K562 (cell line): ENCODE results near the gene CFHR5. TPM values are rescaled to one million over a fixed set of nuclear protein-coding genes. Genes with fewer than 3 reads are reported as not detected.
A peak's percentile ranks its signal among the peaks of the same experiment; 100 is the strongest.

ENCODE experiments used
- CREB1 ChIP-seq, 2 experiments: sonication (generic) in 1 of 2; formaldehyde crosslinking in 1 of 2; IDR thresholded peaks; 2 replicates each; pipeline versions ENCODE4 v1.6.1 to v1.8.0; 2012 to 2022; ENCODE audit warnings: inconsistent platforms in 1 of 2, mild to moderate bottlenecking in 1 of 2, missing genetic modification reagents in 1 of 2, moderate library complexity in 1 of 2
- ETV5 ChIP-seq: sonication (generic); formaldehyde crosslinking; IDR thresholded peaks from 2 replicates; pipeline ENCODE4 v1.4.0; 2020; ENCODE audit warnings: low read depth, mild to moderate bottlenecking, missing genetic modification reagents
- HMGN3 ChIP-seq: IDR thresholded peaks from 2 replicates; pipeline ENCODE4 v1.6.1; 2011; ENCODE audit warnings: borderline replicate concordance, low read depth, mild to moderate bottlenecking, mixed read lengths, low read length; ENCODE audit not compliant: insufficient read length; ENCODE audit errors: extremely low read depth
- HSF4 ChIP-seq: fragments of 250-450 bp; sonication (Bioruptor Pico); IDR thresholded peaks from 2 replicates; pipeline ENCODE4 v2.1.2; 2022; ENCODE audit warnings: mild to moderate bottlenecking, moderate library complexity, borderline replicate concordance
- ILF3 ChIP-seq: fragments of 450-650 bp; IDR thresholded peaks from 2 replicates; pipeline ENCODE4 v1.6.1; 2018; ENCODE audit warnings: antibody characterized with exemption, mild to moderate bottlenecking, moderate library complexity, borderline replicate concordance
- MCM2 ChIP-seq: fragments of 450-650 bp; IDR thresholded peaks from 2 replicates; pipeline ENCODE4 v1.6.1; 2017; ENCODE audit warnings: low read depth, mild to moderate bottlenecking
- PURB ChIP-seq: sonication (generic); formaldehyde crosslinking; IDR thresholded peaks from 2 replicates; pipeline ENCODE4 v1.9.0; 2021; ENCODE audit warnings: low read depth, mild to moderate bottlenecking, missing genetic modification reagents
- ZNF644 ChIP-seq: fragments of 200-800 bp; sonication (Bioruptor generic); IDR thresholded peaks from 2 replicates; pipeline ENCODE4 v1.6.1; 2016; ENCODE audit warnings: low read depth, missing genetic modification characterization, missing compliant biosample characterization
- ZNF717 ChIP-seq: fragments of 250-450 bp; sonication (Bioruptor Pico); IDR thresholded peaks from 2 replicates; pipeline ENCODE4 v1.5.0; 2021
- ZNF77 ChIP-seq: fragments of 250-450 bp; sonication (Bioruptor Pico); IDR thresholded peaks from 2 replicates; pipeline ENCODE4 v1.5.0; 2020
- polyA plus RNA-seq, 8 experiments: library from polyadenylated mRNA; depleted of rRNA in 4 of 8; stranded (reverse) in 5 of 8; unstranded in 3 of 8; fragments of >200 nt; fragmentation: Nextera tagmentation in 2 of 8; fragmentation: Illumina TruSeq in 1 of 8; extraction: Ambion mirVana in 2 of 8; extraction: Trizol in 1 of 8; gene quantifications; 2 replicates each; pipeline versions ENCODE4 v1.2.1 to v1.2.3, GENCODE V29; 2011 to 2014; ENCODE audit warnings: inconsistent platforms in 1 of 8, missing spikeins in 1 of 8
- total RNA-seq, 7 experiments: library from RNA; depleted of rRNA in 6 of 7; stranded (reverse); fragments of >200 nt in 6 of 7; fragmentation: Illumina TruSeq in 2 of 7; extraction: Trizol in 2 of 7; gene quantifications; 2 replicates each; pipeline versions ENCODE4 v1.2.1 to v1.2.3, GENCODE V29; 2011 to 2021; ENCODE audit warnings: low replicate concordance in 1 of 7
- TF ChIP-seq, protein P1 (sequence below): sonication (generic); formaldehyde crosslinking; IDR thresholded peaks from 2 replicates; pipeline ENCODE4 v1.8.0; 2022; ENCODE audit warnings: mild to moderate bottlenecking, missing genetic modification reagents
- TF ChIP-seq, protein P2 (sequence below): fragments of 150-350 bp; IDR thresholded peaks from 2 replicates; pipeline ENCODE4 v1.6.1; 2014; ENCODE audit warnings: low read depth, mild to moderate bottlenecking, low read length, borderline replicate concordance
- TF ChIP-seq, protein P3 (sequence below): fragments of 200-800 bp; sonication (Bioruptor generic); IDR thresholded peaks from 2 replicates; pipeline ENCODE4 v1.6.1; 2017; ENCODE audit warnings: missing genetic modification characterization, missing compliant biosample characterization
- TF ChIP-seq, protein P4 (sequence below): fragments of 250-450 bp; sonication (Bioruptor Pico); IDR thresholded peaks from 2 replicates; pipeline ENCODE4 v1.4.0; 2020; ENCODE audit warnings: mild to moderate bottlenecking, moderate library complexity
- TF ChIP-seq, protein P5 (sequence below): IDR thresholded peaks from 3 replicates; pipeline ENCODE4 v1.6.1; 2011; ENCODE audit warnings: borderline replicate concordance, mild to moderate bottlenecking; ENCODE audit not compliant: insufficient read length, insufficient read depth

The CFHR5 gene
- total and polyA plus RNA-seq, 9 of the 15 experiments (the other 6 are each of a cell fraction or from before 2014, with no cell fraction given): not detected

DNA sequence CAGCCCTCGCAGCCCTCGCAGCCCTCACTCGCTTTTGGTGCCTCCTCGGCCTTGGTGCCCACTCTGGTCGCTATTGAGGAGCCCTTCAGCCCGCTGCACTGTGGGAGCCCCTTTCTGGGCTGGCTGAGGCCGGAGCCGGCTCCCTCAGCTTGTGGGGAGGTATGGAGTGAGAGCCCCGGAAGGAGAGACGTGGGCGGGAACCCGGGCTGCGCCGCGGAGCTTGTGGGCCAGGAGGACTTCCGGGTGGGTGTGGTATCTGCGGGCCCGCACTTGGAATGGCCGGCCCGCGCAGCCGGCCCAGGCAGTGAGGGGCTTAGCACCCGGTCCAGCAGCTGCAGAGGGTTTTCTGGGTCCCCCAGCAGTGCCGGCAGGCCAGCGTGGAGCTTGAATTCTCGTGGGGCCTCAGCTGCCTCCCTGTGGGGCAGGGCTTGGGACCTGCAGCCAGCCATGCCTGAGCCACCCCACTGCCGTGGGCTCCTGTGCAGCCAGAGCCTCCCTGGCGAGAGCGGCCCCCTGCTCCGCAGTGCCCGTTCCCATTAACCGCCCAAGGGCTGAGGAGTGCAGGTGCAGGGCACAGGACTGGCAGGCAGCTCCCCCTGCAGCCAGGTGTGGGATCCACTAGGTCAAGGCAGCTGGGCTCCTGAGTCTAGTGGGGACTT lies 43.7 kb upstream of the CFHR5 start (continued):
- TF ChIP-seq, protein P1, sequence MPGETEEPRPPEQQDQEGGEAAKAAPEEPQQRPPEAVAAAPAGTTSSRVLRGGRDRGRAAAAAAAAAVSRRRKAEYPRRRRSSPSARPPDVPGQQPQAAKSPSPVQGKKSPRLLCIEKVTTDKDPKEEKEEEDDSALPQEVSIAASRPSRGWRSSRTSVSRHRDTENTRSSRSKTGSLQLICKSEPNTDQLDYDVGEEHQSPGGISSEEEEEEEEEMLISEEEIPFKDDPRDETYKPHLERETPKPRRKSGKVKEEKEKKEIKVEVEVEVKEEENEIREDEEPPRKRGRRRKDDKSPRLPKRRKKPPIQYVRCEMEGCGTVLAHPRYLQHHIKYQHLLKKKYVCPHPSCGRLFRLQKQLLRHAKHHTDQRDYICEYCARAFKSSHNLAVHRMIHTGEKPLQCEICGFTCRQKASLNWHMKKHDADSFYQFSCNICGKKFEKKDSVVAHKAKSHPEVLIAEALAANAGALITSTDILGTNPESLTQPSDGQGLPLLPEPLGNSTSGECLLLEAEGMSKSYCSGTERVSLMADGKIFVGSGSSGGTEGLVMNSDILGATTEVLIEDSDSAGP: no peak
- TF ChIP-seq, protein P2, sequence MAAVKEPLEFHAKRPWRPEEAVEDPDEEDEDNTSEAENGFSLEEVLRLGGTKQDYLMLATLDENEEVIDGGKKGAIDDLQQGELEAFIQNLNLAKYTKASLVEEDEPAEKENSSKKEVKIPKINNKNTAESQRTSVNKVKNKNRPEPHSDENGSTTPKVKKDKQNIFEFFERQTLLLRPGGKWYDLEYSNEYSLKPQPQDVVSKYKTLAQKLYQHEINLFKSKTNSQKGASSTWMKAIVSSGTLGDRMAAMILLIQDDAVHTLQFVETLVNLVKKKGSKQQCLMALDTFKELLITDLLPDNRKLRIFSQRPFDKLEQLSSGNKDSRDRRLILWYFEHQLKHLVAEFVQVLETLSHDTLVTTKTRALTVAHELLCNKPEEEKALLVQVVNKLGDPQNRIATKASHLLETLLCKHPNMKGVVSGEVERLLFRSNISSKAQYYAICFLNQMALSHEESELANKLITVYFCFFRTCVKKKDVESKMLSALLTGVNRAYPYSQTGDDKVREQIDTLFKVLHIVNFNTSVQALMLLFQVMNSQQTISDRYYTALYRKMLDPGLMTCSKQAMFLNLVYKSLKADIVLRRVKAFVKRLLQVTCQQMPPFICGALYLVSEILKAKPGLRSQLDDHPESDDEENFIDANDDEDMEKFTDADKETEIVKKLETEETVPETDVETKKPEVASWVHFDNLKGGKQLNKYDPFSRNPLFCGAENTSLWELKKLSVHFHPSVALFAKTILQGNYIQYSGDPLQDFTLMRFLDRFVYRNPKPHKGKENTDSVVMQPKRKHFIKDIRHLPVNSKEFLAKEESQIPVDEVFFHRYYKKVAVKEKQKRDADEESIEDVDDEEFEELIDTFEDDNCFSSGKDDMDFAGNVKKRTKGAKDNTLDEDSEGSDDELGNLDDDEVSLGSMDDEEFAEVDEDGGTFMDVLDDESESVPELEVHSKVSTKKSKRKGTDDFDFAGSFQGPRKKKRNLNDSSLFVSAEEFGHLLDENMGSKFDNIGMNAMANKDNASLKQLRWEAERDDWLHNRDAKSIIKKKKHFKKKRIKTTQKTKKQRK: no peak
- TF ChIP-seq HMGN3 (peak; percentile 42), CREB1 (IDR thresholded peaks at IDR 0.05) (no peak), CREB1 (CRISPR knock-in tag; IDR thresholded peaks at IDR 0.05) (no peak), ILF3 (no peak), ETV5 (peak; percentile 86), ZNF717 (CRISPR knock-in tag) (no peak), HSF4 (CRISPR knock-in tag) (no peak), MCM2 (no peak), ZNF644 (no peak), PURB (CRISPR knock-in tag) (no peak), ZNF77 (CRISPR knock-in tag) (no peak)
- TF ChIP-seq, protein P3, sequence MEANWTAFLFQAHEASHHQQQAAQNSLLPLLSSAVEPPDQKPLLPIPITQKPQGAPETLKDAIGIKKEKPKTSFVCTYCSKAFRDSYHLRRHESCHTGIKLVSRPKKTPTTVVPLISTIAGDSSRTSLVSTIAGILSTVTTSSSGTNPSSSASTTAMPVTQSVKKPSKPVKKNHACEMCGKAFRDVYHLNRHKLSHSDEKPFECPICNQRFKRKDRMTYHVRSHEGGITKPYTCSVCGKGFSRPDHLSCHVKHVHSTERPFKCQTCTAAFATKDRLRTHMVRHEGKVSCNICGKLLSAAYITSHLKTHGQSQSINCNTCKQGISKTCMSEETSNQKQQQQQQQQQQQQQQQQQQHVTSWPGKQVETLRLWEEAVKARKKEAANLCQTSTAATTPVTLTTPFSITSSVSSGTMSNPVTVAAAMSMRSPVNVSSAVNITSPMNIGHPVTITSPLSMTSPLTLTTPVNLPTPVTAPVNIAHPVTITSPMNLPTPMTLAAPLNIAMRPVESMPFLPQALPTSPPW: no peak; the same call in 1 of the 2 replicates
- TF ChIP-seq, protein P4, sequence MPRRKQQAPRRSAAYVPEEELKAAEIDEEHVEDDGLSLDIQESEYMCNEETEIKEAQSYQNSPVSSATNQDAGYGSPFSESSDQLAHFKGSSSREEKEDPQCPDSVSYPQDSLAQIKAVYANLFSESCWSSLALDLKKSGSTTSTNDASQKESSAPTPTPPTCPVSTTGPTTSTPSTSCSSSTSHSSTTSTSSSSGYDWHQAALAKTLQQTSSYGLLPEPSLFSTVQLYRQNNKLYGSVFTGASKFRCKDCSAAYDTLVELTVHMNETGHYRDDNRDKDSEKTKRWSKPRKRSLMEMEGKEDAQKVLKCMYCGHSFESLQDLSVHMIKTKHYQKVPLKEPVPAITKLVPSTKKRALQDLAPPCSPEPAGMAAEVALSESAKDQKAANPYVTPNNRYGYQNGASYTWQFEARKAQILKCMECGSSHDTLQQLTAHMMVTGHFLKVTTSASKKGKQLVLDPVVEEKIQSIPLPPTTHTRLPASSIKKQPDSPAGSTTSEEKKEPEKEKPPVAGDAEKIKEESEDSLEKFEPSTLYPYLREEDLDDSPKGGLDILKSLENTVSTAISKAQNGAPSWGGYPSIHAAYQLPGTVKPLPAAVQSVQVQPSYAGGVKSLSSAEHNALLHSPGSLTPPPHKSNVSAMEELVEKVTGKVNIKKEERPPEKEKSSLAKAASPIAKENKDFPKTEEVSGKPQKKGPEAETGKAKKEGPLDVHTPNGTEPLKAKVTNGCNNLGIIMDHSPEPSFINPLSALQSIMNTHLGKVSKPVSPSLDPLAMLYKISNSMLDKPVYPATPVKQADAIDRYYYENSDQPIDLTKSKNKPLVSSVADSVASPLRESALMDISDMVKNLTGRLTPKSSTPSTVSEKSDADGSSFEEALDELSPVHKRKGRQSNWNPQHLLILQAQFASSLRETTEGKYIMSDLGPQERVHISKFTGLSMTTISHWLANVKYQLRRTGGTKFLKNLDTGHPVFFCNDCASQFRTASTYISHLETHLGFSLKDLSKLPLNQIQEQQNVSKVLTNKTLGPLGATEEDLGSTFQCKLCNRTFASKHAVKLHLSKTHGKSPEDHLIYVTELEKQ (CRISPR knock-in tag): no peak
- TF ChIP-seq, protein P5, sequence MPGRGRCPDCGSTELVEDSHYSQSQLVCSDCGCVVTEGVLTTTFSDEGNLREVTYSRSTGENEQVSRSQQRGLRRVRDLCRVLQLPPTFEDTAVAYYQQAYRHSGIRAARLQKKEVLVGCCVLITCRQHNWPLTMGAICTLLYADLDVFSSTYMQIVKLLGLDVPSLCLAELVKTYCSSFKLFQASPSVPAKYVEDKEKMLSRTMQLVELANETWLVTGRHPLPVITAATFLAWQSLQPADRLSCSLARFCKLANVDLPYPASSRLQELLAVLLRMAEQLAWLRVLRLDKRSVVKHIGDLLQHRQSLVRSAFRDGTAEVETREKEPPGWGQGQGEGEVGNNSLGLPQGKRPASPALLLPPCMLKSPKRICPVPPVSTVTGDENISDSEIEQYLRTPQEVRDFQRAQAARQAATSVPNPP: no peak
